Large intestine (tissue), 3 donors: Measurements from ENCODE around the gene ETV5. TPM values are rescaled to one million over a fixed set of nuclear protein-coding genes. Genes with fewer than 3 reads are reported as not detected.

ENCODE experiments used
- DNase-seq, 2 donors: peaks; one replicate each; pipeline versions ENCODE4 v3.0.0 to v3.0.0-alpha.2; 2013
- H3K27ac ChIP-seq: one replicate; pipeline ENCODE4 v1.5.1; 2013; ENCODE audit warnings: low read length
- H3K27me3 ChIP-seq: 2 replicates; pipeline ENCODE4 v1.6.1; 2013; ENCODE audit warnings: low read length; ENCODE audit not compliant: control insufficient read depth, insufficient read depth
- H3K36me3 ChIP-seq: 2 replicates; pipeline ENCODE4 v1.6.1; 2013; ENCODE audit warnings: low read length; ENCODE audit not compliant: control insufficient read depth, insufficient read depth
- H3K4me1 ChIP-seq: one replicate; pipeline ENCODE4 v1.6.1; 2013; ENCODE audit warnings: low read length; ENCODE audit not compliant: control insufficient read depth, insufficient read depth
- H3K4me3 ChIP-seq: one replicate; pipeline ENCODE4 v1.5.1; 2013; ENCODE audit warnings: low read length
- H3K9me3 ChIP-seq: one replicate; pipeline ENCODE4 v1.6.1; 2013; ENCODE audit warnings: mild to moderate bottlenecking, low read depth, low read length, moderate library complexity; ENCODE audit not compliant: control insufficient read depth
- WGBS: methylation state at CpG from one replicate; pipeline ENCODE4 v1.1.5; 2013; ENCODE audit warnings: low lambda C conversion rate; ENCODE audit not compliant: insufficient coverage; 5-methylcytosine and 5-hydroxymethylcytosine counted together
- polyA plus RNA-seq: library from polyadenylated mRNA; unstranded; fragments of 120-200 nt; gene quantifications from one replicate; pipeline ENCODE4 v1.2.1, GENCODE V29; 2013

ETV5 gene
- polyA plus RNA-seq, 1 donor = 5.8 TPM

GRCh38 chr3:186083746-186084145 is 25.1 kb downstream of the ETV5 start:
- DNase-seq = no peak
- H3K27ac ChIP-seq = no peak overlapping the region
- H3K27me3 ChIP-seq = no peaks in the 10 kb centered on the region
- no peaks in the 10 kb centered on the region for H3K4me1 ChIP-seq
- H3K9me3 ChIP-seq = no peaks in the 10 kb centered on the region
- 100% methylated on average over 2 of the region's 2 CpGs for WGBS
- H3K4me3 ChIP-seq = no peak overlapping the region
- no peaks in the 10 kb centered on the region for H3K36me3 ChIP-seq

GRCh38 chr3:186082150-186082549 is 26.7 kb downstream of the ETV5 start:
- WGBS = no CpG with 5 or more reads among the region's 8 CpGs
- no peaks in the 10 kb centered on the region for H3K4me1 ChIP-seq
- H3K27ac ChIP-seq = no peak overlapping the region
- H3K9me3 ChIP-seq = no peaks in the 10 kb centered on the region
- H3K36me3 ChIP-seq = no peaks in the 10 kb centered on the region
- no peak overlapping the region for H3K4me3 ChIP-seq
- no peak for DNase-seq
- no peaks in the 10 kb centered on the region for H3K27me3 ChIP-seq

- no peak for DNase-seq
- H3K27me3 ChIP-seq = no peaks in the 10 kb centered on the region
- no peak overlapping the region for H3K27ac ChIP-seq
- no peaks in the 10 kb centered on the region for H3K9me3 ChIP-seq
- H3K4me1 ChIP-seq = no peaks in the 10 kb centered on the region
- WGBS = no CpG with 5 or more reads among the region's 2 CpGs
- no peak overlapping the region for H3K4me3 ChIP-seq
- no peaks in the 10 kb centered on the region for H3K36me3 ChIP-seq
Measured at GRCh38 chr3:186081678-186082077, 27.2 kb downstream of the ETV5 start.

- DNase-seq = no peak
- Histone ChIP-seq H3K27ac (no peak overlapping the region), H3K27me3 (no peaks in the 10 kb centered on the region), H3K4me1 (no peaks in the 10 kb centered on the region), H3K4me3 (no peak overlapping the region), H3K36me3 (no peaks in the 10 kb centered on the region), H3K9me3 (no peaks in the 10 kb centered on the region)
- WGBS = 48% methylated on average over 2 of the region's 5 CpGs
Measured at GRCh38 chr3:186080849-186081438, 27.9 kb downstream of the ETV5 start.

- Histone ChIP-seq H3K9me3 (no peaks in the 10 kb centered on the region), H3K27me3 (no peaks in the 10 kb centered on the region), H3K36me3 (no peaks in the 10 kb centered on the region), H3K27ac (no peak overlapping the region), H3K4me1 (no peaks in the 10 kb centered on the region), H3K4me3 (no peak overlapping the region)
- DNase-seq = no peak
- no CpG with 5 or more reads among the region's 7 CpGs for WGBS
Measured at GRCh38 chr3:186079925-186080324, 29.0 kb downstream of the ETV5 start.

GRCh38 chr3:186077466-186077865 is 31.4 kb downstream of the ETV5 start:
- no peaks in the 10 kb centered on the region for H3K36me3 ChIP-seq
- WGBS = 95% methylated on average over 3 of the region's 6 CpGs
- H3K4me1 ChIP-seq = no peaks in the 10 kb centered on the region
- H3K4me3 ChIP-seq = no peak overlapping the region
- DNase-seq = no peak
- H3K9me3 ChIP-seq = no peaks in the 10 kb centered on the region
- no peaks in the 10 kb centered on the region for H3K27me3 ChIP-seq
- no peak overlapping the region for H3K27ac ChIP-seq

- DNase-seq = no peak
- no peaks in the 10 kb centered on the region for H3K4me1 ChIP-seq
- no peak overlapping the region for H3K4me3 ChIP-seq
- H3K9me3 ChIP-seq = no peaks in the 10 kb centered on the region
- no peaks in the 10 kb centered on the region for H3K36me3 ChIP-seq
- no CpG with 5 or more reads among the region's 4 CpGs for WGBS
- no peaks in the 10 kb centered on the region for H3K27me3 ChIP-seq
- H3K27ac ChIP-seq = no peak overlapping the region
Measured at GRCh38 chr3:186075931-186076567, 32.8 kb downstream of the ETV5 start.

- no peak overlapping the region for H3K27ac ChIP-seq
- H3K4me3 ChIP-seq = no peak overlapping the region
- no peaks in the 10 kb centered on the region for H3K27me3 ChIP-seq
- H3K36me3 ChIP-seq = no peaks in the 10 kb centered on the region
- 100% methylated on average over 2 of the region's 2 CpGs for WGBS
- DNase-seq = no peak
- H3K9me3 ChIP-seq = no peaks in the 10 kb centered on the region
- H3K4me1 ChIP-seq = no peaks in the 10 kb centered on the region
Measured at GRCh38 chr3:186075489-186075888, 33.4 kb downstream of the ETV5 start.

- no peaks in the 10 kb centered on the region for H3K27me3 ChIP-seq
- H3K36me3 ChIP-seq = no peaks in the 10 kb centered on the region
- H3K9me3 ChIP-seq = no peaks in the 10 kb centered on the region
- DNase-seq = no peak
- H3K4me1 ChIP-seq = no peaks in the 10 kb centered on the region
- no peak overlapping the region for H3K27ac ChIP-seq
- no peak overlapping the region for H3K4me3 ChIP-seq
Measured at GRCh38 chr3:186073641-186074040, 35.2 kb downstream of the ETV5 start.

GRCh38 chr3:186070996-186071395 is 37.9 kb downstream of the ETV5 start:
- no peaks in the 10 kb centered on the region for H3K36me3 ChIP-seq
- no peak overlapping the region for H3K4me3 ChIP-seq
- 71% methylated on average over 5 of the region's 9 CpGs for WGBS
- no peaks in the 10 kb centered on the region for H3K9me3 ChIP-seq
- H3K4me1 ChIP-seq = no peaks in the 10 kb centered on the region
- no peaks in the 10 kb centered on the region for H3K27me3 ChIP-seq
- no peak for DNase-seq
- H3K27ac ChIP-seq = no peak overlapping the region

GRCh38 chr3:186070550-186070949 is 38.3 kb downstream of the ETV5 start:
- no peak for DNase-seq
- Histone ChIP-seq H3K9me3 (no peaks in the 10 kb centered on the region), H3K4me1 (no peaks in the 10 kb centered on the region), H3K36me3 (peaks cover 3% of the 10 kb centered on the region), H3K27ac (no peak overlapping the region), H3K4me3 (no peak overlapping the region), H3K27me3 (no peaks in the 10 kb centered on the region)
- 40% methylated on average over 1 of the region's 1 CpG for WGBS
